A673 (cell line): ENCODE measurements around the gene RASA3.

Source experiments
- EZH2 ChIP-seq: fragments of 200-600 bp; sonication (generic); IDR thresholded peaks from 2 replicates; pipeline ENCODE4 v1.6.1; 2017; ENCODE audit warnings: borderline replicate concordance, low read depth, mild to moderate bottlenecking, mixed read lengths, antibody characterized with exemption, low read length; ENCODE audit not compliant: poor library complexity, severe bottlenecking
- TF ChIP-seq, protein P1 (sequence below): fragments of 300-800, 200-600 bp; sonication (generic); conservative IDR thresholded peaks from 2 replicates; pipeline ENCODE4 v1.5.1; 2017; ENCODE audit warnings: low read depth, mild to moderate bottlenecking, antibody characterized with exemption, low read length, moderate library complexity, mixed read lengths

DNA sequence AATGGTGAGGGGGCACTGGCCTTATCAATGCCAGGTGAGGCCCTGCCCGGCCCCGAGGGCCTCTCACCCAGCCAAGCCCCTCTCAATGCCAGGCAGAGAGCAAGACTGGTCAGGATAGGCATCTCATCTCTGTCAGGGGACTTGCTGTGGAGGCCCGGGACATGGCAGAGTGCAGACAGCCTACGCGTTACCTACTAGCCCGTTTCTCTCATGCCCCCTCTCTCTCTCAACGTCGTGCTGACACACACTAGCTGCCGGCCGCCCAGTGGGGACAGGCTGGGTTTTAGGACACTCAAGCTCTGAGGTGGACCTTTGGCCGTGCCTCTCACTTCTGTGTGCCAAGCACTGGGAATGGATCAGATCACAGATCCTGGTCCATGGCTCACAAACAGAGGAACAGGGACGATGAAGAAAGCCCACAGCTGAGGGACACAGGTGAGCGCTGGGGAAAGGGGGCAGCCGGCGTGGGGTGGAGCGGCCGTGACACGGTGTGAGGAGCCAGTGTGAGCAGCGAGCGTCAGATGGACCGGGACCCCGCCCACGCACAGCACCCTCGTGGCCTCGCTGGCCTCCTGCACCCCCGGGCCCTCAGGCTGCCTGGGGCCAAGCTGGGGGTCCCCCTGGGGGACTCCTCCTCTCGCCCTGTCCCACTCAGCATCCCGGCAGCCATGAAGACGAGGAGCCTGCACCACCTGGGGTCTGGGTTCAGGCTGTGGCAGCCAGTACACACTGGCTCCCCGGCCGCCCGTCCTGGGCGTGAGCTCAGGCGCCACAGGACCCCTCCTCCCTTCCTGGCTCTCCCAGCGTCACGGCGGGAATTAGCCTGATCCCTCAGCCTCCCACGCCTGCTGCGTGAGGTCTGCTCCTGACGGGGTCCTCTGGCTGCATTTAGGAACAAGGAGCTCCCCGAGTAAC lies 81.6 kb downstream of the RASA3 start:
- TF ChIP-seq, protein P1, sequence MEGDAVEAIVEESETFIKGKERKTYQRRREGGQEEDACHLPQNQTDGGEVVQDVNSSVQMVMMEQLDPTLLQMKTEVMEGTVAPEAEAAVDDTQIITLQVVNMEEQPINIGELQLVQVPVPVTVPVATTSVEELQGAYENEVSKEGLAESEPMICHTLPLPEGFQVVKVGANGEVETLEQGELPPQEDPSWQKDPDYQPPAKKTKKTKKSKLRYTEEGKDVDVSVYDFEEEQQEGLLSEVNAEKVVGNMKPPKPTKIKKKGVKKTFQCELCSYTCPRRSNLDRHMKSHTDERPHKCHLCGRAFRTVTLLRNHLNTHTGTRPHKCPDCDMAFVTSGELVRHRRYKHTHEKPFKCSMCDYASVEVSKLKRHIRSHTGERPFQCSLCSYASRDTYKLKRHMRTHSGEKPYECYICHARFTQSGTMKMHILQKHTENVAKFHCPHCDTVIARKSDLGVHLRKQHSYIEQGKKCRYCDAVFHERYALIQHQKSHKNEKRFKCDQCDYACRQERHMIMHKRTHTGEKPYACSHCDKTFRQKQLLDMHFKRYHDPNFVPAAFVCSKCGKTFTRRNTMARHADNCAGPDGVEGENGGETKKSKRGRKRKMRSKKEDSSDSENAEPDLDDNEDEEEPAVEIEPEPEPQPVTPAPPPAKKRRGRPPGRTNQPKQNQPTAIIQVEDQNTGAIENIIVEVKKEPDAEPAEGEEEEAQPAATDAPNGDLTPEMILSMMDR: no peak
- TF ChIP-seq EZH2: no peak
